Mucosa of descending colon (tissue), 3 donors: ENCODE measurements around the gene LST1. TPM values are rescaled to one million over a fixed set of nuclear protein-coding genes. Genes with fewer than 3 reads are reported as not detected.

ENCODE experiments used
- ATAC-seq: fragments of 200-7000 bp; cut with Tn5 transposase; one replicate; pipeline ENCODE4 v1.9.1; 2020; ENCODE audit warnings: mild to moderate bottlenecking, moderate library complexity
- DNase-seq, 3 donors: peaks; one replicate each; pipeline ENCODE4 v3.0.0-alpha.2; 2020
- H3K36me3 ChIP-seq: fragments of 200-600 bp; one replicate; pipeline ENCODE4 v1.8.0; 2021; ENCODE audit warnings: low read depth, mild to moderate bottlenecking
- H3K4me1 ChIP-seq: fragments of 200-600 bp; one replicate; pipeline ENCODE4 v1.8.0; 2021; ENCODE audit warnings: low read depth, mild to moderate bottlenecking
- H3K4me3 ChIP-seq: fragments of 200-600 bp; one replicate; pipeline ENCODE4 v1.8.0; 2021; ENCODE audit warnings: mild to moderate bottlenecking
- H3K9me3 ChIP-seq: fragments of 200-600 bp; one replicate; pipeline ENCODE4 v1.8.0; 2021; ENCODE audit warnings: mild to moderate bottlenecking
- CTCF ChIP-seq: fragments of 200-600 bp; IDR thresholded peaks from one replicate; pipeline ENCODE4 v1.8.0; 2022; ENCODE audit warnings: antibody characterized with exemption, mild to moderate bottlenecking
- intact Hi-C, 2 donors: fragments of 100-400 bp; cut with DNase I in 1 of 2; cut with micrococcal nuclease in 1 of 2; formaldehyde crosslinking; loops; one replicate each; pipeline versions ENCODE4 v1.11.0 to v1.11.1; 2022; cut with DNase I, micrococcal nuclease
- total RNA-seq, 3 donors: library from RNA; stranded (reverse); fragmentation: NEBNext Ultra II Directional in 2 of 3; extraction: Animal tissue kit (Norgen Biotek cat#: 25700) in 2 of 3; gene quantifications; one replicate each; pipeline versions ENCODE4 v1.2.1 to v1.2.4, GENCODE V29; 2021 to 2023
- donor health status: DM: no; HTN: no; CAD: no; lungs with moderate emphysema.
- donor health status: DM: no; HTN: no; CAD: no.
- donor health status: DM: no; HTN: yes; CAD: no.

LST1 gene
- total RNA-seq, 3 donors from 2014 or later: 3.9 to 11.3 (median 6.6) TPM

DNA sequence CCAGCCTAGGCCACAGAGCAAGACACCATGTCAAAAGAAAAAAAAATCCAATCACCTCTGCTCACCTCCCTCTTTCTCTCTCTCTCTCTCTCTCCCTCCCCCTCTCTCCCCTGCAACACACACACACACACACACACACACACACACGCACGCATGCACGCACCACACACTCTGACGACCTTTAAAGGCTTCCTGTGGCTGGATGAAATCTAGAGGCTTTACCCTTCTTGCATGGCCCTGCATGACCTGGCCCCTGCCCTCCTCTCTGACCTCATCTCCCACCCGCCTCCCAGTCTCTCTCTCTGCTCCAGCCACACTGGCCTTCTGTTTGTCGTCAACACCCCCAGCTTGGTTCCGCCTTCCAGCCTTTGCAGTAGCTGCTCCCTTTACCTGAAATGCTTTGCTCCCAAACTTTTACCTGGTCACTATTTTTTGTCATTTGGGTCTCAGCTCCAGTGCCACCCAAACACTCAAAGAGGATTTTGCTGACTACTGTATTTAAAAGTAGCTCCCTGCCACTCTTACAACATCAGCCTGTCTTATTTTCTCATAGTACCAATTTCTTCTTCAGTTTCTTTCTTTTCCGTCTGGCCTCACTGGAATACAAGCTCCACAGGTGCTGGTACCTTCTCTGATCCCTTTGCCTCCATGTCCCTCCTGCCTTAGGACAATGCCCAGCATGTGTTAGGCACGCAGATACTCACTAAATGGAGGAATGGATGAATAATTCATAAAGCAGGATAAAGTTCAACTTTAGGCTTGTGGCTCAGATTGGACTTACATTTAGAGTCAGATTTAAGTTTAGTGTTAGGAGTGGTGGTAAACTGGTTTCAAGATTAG, 18.3 kb upstream of the LST1 start:
- no peaks in the 10 kb centered on the region for H3K9me3 ChIP-seq
- no peak for TF ChIP-seq CTCF
- H3K4me3 ChIP-seq: no peak overlapping the region
- no peak for ATAC-seq
- no peak for DNase-seq
- H3K4me1 ChIP-seq: peaks cover 3% of the 10 kb centered on the region
- no peaks in the 10 kb centered on the region for H3K36me3 ChIP-seq
- intact Hi-C loops: no loop called here

- peak in 1 of 3 donors; percentile 52 for DNase-seq
These were observed 17.5 kb upstream of the LST1 start for GRCh38 chr6:31568537-31568961.

DNA sequence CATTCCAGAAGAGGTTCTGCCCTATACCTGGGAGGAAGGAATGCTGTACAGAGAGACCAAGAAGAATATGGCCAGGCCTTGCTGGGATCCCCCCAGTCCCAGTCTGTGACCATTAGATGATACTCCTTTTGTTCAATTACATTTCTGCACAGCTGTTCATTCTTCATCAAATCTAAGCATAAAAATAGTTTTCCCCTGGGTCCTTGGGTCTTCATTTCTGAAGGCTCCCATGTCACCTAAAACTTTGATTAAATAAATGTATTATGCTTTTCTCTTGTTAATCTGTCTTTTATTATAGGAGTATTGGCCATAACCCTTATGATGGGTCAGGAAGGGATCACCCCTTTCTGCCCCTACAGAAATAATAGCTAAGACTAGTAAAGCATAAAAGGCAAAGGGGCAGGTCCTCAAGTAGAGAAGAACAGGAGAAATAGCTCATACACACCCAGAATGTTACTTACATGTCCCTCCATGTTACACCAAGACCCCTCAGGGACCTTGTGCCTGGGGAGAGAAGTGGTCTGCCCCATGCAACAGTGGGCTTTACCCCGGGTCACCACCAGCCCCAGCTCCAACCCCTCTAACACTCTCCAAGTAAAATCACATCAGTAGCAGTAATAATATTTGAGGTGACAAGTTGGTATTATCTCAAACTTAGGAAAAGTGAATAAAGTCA, 16.1 kb upstream of the LST1 start:
- Histone ChIP-seq H3K36me3 (no peaks in the 10 kb centered on the region), H3K4me3 (no peak overlapping the region), H3K9me3 (no peaks in the 10 kb centered on the region), H3K4me1 (peaks cover 3% of the 10 kb centered on the region)
- ATAC-seq (no peak), DNase-seq (no peak)
- TF ChIP-seq CTCF: no peak
- intact Hi-C loops: no loop called here

More at GRCh38 chr6:31568537-31568961, 17.5 kb upstream of the LST1 start:
- TF ChIP-seq CTCF: no peak
- no peaks in the 10 kb centered on the region for H3K9me3 ChIP-seq
- H3K4me1 ChIP-seq: peaks cover 3% of the 10 kb centered on the region
- peak; percentile 72 for ATAC-seq
- intact Hi-C loops: no loop called here
- H3K36me3 ChIP-seq: no peaks in the 10 kb centered on the region
- H3K4me3 ChIP-seq: no peak overlapping the region

DNA sequence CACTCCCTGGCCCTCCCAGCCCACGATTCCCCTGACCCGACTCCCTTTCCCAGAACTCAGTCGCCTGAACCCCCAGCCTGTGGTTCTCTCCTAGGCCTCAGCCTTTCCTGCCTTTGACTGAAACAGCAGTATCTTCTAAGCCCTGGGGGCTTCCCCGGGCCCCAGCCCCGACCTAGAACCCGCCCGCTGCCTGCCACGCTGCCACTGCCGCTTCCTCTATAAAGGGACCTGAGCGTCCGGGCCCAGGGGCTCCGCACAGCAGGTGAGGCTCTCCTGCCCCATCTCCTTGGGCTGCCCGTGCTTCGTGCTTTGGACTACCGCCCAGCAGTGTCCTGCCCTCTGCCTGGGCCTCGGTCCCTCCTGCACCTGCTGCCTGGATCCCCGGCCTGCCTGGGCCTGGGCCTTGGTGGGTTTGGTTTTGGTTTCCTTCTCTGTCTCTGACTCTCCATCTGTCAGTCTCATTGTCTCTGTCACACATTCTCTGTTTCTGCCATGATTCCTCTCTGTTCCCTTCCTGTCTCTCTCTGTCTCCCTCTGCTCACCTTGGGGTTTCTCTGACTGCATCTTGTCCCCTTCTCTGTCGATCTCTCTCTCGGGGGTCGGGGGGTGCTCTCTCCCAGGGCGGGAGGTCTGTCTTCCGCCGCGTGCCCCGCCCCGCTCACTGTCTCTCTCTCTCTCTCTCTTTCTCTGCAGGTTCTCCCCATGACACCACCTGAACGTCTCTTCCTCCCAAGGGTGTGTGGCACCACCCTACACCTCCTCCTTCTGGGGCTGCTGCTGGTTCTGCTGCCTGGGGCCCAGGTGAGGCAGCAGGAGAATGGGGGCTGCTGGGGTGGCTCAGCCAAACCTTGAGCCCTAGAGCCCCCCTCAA, 13.8 kb upstream of the LST1 start, which contains the start of gene LTA:
Gene LTA (plus strand): TSS at position 249 of the 871 bp plus-strand sequence. CDS start 454 bp downstream, at position 703.
- Histone ChIP-seq H3K4me3 (no peak within 1 kb of the TSS), H3K4me1 (peaks cover 3% of the 10 kb centered on the region), H3K9me3 (no peaks in the 10 kb centered on the region), H3K36me3 (no peaks in the 10 kb centered on the region)
- ATAC-seq (peak; percentile 61), DNase-seq (peak in 2 of 3 donors; percentile 42 to 75)
- intact Hi-C loops: no loop called here
- TF ChIP-seq CTCF: no peak
